Neuronal stem cell (in vitro differentiated cells): ENCODE data around the gene KRT12. TPM values are rescaled to one million over a fixed set of nuclear protein-coding genes. Genes with fewer than 3 reads are reported as not detected.

Experiments used
- DNase-seq: peaks from one replicate; pipeline ENCODE4 v3.0.0-alpha.2; 2013; ENCODE audit warnings: low spot score
- H2AFZ ChIP-seq: one replicate; pipeline ENCODE4 v1.6.1; 2013; ENCODE audit warnings: mild to moderate bottlenecking, low read length, inconsistent platforms
- H2AK5ac ChIP-seq: 2 replicates; pipeline ENCODE4 v1.6.1; 2013; ENCODE audit warnings: low read depth, mild to moderate bottlenecking, inconsistent platforms, low read length, moderate library complexity, mixed read lengths
- H2BK120ac ChIP-seq: 2 replicates; pipeline ENCODE4 v1.6.1; 2013; ENCODE audit warnings: low read depth, mild to moderate bottlenecking, inconsistent platforms, low read length, moderate library complexity, mixed read lengths
- H2BK12ac ChIP-seq: one replicate; pipeline ENCODE4 v1.6.1; 2013; ENCODE audit warnings: low read length, inconsistent platforms
- H2BK15ac ChIP-seq: 2 replicates; pipeline ENCODE4 v1.6.1; 2013; ENCODE audit warnings: mild to moderate bottlenecking, low read length, inconsistent platforms, mixed read lengths
- H2BK5ac ChIP-seq: one replicate; pipeline ENCODE4 v1.6.1; 2013; ENCODE audit warnings: inconsistent platforms, mild to moderate bottlenecking, low read length, moderate library complexity
- H3K14ac ChIP-seq: one replicate; pipeline ENCODE4 v1.6.1; 2013; ENCODE audit warnings: low read length, inconsistent platforms
- H3K18ac ChIP-seq: 2 replicates; pipeline ENCODE4 v1.6.1; 2013; ENCODE audit warnings: low read length, inconsistent platforms
- H3K23ac ChIP-seq: 2 replicates; pipeline ENCODE4 v1.6.1; 2013; ENCODE audit warnings: low read depth, mild to moderate bottlenecking, mixed read lengths, low read length, inconsistent platforms; ENCODE audit not compliant: poor library complexity
- H3K27ac ChIP-seq: replicated peaks from 3 replicates; pipeline ENCODE4 v1.5.1; 2013; ENCODE audit warnings: low read length, inconsistent platforms
- H3K27me3 ChIP-seq, 3 experiments: 2 replicates each; pipeline ENCODE4 v1.6.1; 2013; ENCODE audit warnings: low read length in 3 of 3, mild to moderate bottlenecking in 2 of 3, inconsistent platforms in 1 of 3, low read depth in 1 of 3, mixed read lengths in 1 of 3, moderate library complexity in 1 of 3; ENCODE audit not compliant: control insufficient read depth in 3 of 3, insufficient read depth in 3 of 3
- H3K36me3 ChIP-seq, 2 donors: replicated peaks in 1 of 2; 2 replicates each; pipeline ENCODE4 v1.6.1; 2013; ENCODE audit warnings: low read length in 2 of 2; ENCODE audit not compliant: control insufficient read depth in 2 of 2, insufficient read depth in 2 of 2
- H3K4ac ChIP-seq: 2 replicates; pipeline ENCODE4 v1.6.1; 2013; ENCODE audit warnings: inconsistent platforms, mild to moderate bottlenecking, low read length, moderate library complexity
- H3K4me1 ChIP-seq, 2 donors: 1 replicate in 1 of 2; 2 replicates in 1 of 2; pipeline ENCODE4 v1.6.1; 2013; ENCODE audit warnings: low read length in 2 of 2, low read depth in 1 of 2; ENCODE audit not compliant: control insufficient read depth in 2 of 2, insufficient read depth in 1 of 2
- H3K4me2 ChIP-seq: one replicate; pipeline ENCODE4 v1.6.1; 2013; ENCODE audit warnings: mild to moderate bottlenecking, low read length, inconsistent platforms; ENCODE audit not compliant: insufficient read depth, poor library complexity, severe bottlenecking
- H3K4me3 ChIP-seq, 2 donors: 2 replicates each; pipeline ENCODE4 v1.5.1; 2013; ENCODE audit warnings: low read length in 2 of 2, mild to moderate bottlenecking in 2 of 2, inconsistent platforms in 1 of 2, moderate library complexity in 1 of 2
- H3K79me1 ChIP-seq: one replicate; pipeline ENCODE4 v1.6.1; 2013; ENCODE audit warnings: low read depth, mild to moderate bottlenecking, inconsistent platforms, low read length, moderate library complexity
- H3K9ac ChIP-seq: one replicate; pipeline ENCODE4 v1.6.1; 2013; ENCODE audit warnings: mild to moderate bottlenecking, low read depth, low read length, inconsistent platforms; ENCODE audit not compliant: poor library complexity
- H3K9me3 ChIP-seq, 2 donors: replicated peaks in 1 of 2; 2 replicates each; pipeline versions ENCODE3 to v1.6.1; 2013; ENCODE audit warnings: low read length in 2 of 2, mild to moderate bottlenecking in 2 of 2, inconsistent platforms in 1 of 2, low read depth in 1 of 2, mixed read lengths in 1 of 2, moderate library complexity in 1 of 2; ENCODE audit not compliant: control insufficient read depth in 2 of 2, insufficient read depth in 1 of 2
- H4K8ac ChIP-seq: one replicate; pipeline ENCODE4 v1.6.1; 2013; ENCODE audit warnings: low read depth, mild to moderate bottlenecking, inconsistent platforms, low read length, moderate library complexity
- H4K91ac ChIP-seq: one replicate; pipeline ENCODE4 v1.6.1; 2013; ENCODE audit warnings: low read length, low read depth, mild to moderate bottlenecking, inconsistent platforms; ENCODE audit not compliant: poor library complexity
- WGBS, 2 donors: extraction: QIAGEN DNeasy Blood & Tissue Kit; methylation state at CpG; one replicate each; pipeline ENCODE4 v1.1.7; 2013; ENCODE audit warnings: missing lambda C conversion rate in 2 of 2, mixed read lengths in 1 of 2; ENCODE audit not compliant: insufficient read length in 2 of 2, insufficient replicate concordance in 1 of 2; ENCODE audit errors: extremely low coverage in 2 of 2; 5-methylcytosine and 5-hydroxymethylcytosine counted together
- polyA plus RNA-seq, 2 experiments: library from polyadenylated mRNA; stranded (reverse); fragments of 200-250 nt; gene quantifications; one replicate each; pipeline ENCODE4 v1.2.3, GENCODE V29; 2013

The KRT12 gene
- polyA plus RNA-seq (2013, experiment 1 of 2) = not detected
- polyA plus RNA-seq (2013, experiment 2 of 2) = not detected

DNA sequence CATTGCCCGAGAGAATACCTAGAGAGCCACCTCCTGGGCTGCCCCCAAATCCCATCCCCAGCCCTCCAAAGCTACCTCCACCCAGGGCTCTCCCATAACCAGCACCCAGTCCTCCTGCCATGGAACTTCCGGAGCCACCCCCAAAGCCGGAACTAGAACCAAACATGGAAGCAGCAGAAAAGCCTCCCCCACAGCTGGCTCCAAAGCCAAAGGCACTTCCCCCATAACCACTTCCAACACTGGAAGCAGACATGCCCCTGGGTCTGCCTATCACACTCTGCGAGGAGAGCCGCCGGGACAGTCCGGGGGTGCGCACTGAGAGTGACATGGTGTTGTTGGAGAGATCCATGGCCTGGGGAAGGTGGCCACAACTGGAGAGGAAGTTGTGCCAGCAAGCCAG lies at the start of gene KRT12:
Gene KRT12 (minus strand): TSS at position 386 of the 400 bp plus-strand sequence. CDS start 37 bp downstream, at position 349.
- H3K14ac ChIP-seq = no peak within 1 kb of the TSS
- H3K4me2 ChIP-seq = no peak within 1 kb of the TSS
- no peak within 1 kb of the TSS for H3K4me3 ChIP-seq
- no peak within 1 kb of the TSS for H2BK120ac ChIP-seq
- H2BK12ac ChIP-seq = no peak within 1 kb of the TSS
- no peak for DNase-seq
- H3K23ac ChIP-seq = no peak within 1 kb of the TSS
- peaks cover 0 to 5% of the 10 kb centered on the region in 2 donors for H3K4me1 ChIP-seq
- H2BK15ac ChIP-seq = no peak within 1 kb of the TSS
- no peaks in the 10 kb centered on the region for H3K79me1 ChIP-seq
- H3K27me3 ChIP-seq = peaks cover 0 to 27% (median 2%) of the 10 kb centered on the region in 3 experiments
- H3K9me3 ChIP-seq = peaks cover 0 to 3% of the 10 kb centered on the region in 2 donors
- H3K36me3 ChIP-seq = no peaks in the 10 kb centered on the region
- no peak within 1 kb of the TSS for H2AFZ ChIP-seq
- H3K27ac ChIP-seq = no peak within 1 kb of the TSS
- no peak within 1 kb of the TSS for H3K18ac ChIP-seq
- H3K9ac ChIP-seq = no peak within 1 kb of the TSS
- H4K8ac ChIP-seq = no peak within 1 kb of the TSS
- WGBS, 2 donors = no CpG with 5 or more reads among the region's 8 CpGs
- no peak within 1 kb of the TSS for H2BK5ac ChIP-seq
- no peak within 1 kb of the TSS for H4K91ac ChIP-seq
- H3K4ac ChIP-seq = no peak within 1 kb of the TSS
- H2AK5ac ChIP-seq = no peak within 1 kb of the TSS

DNA sequence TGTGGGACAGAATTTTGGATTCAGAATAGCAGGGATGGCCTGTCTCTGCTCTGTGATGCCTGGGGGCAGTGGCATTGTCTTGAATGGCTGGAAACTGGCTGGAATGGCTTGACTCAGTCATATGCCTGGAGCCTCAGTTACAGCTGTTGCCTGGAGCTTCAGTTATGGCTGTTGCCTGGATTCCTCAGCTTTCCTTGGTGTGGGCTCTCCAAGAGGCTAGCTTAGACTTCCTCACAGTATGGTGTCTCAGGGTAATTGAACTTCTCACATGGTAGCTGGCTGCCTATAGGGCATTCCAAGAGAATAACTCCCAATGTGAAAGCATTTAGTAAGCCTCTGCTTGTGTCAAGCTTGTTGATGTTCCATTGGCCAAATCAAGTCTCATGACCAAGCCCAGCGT lies 49.3 kb upstream of the KRT12 start:
- Histone ChIP-seq H3K79me1 (no peaks in the 10 kb centered on the region), H3K9ac (no peak overlapping the region), H2BK5ac (no peak overlapping the region), H2AFZ (no peak overlapping the region), H3K36me3 (no peaks in the 10 kb centered on the region), H3K27ac (no peak overlapping the region), H2BK120ac (no peak overlapping the region), H3K4me2 (no peak overlapping the region), H4K8ac (no peak overlapping the region), H4K91ac (no peak overlapping the region), H2AK5ac (no peak overlapping the region), H3K18ac (no peak overlapping the region), H2BK15ac (no peak overlapping the region), H3K27me3 (peaks cover 0 to 5% (median 0%) of the 10 kb centered on the region in 3 experiments), H3K4me1 (peaks cover 0 to 3% of the 10 kb centered on the region in 2 donors), H3K9me3 (no peaks in the 10 kb centered on the region), H3K4me3 (no peak overlapping the region), H3K4ac (no peak overlapping the region), H3K23ac (no peak overlapping the region), H2BK12ac (no peak overlapping the region), H3K14ac (no peak overlapping the region)
- DNase-seq = no peak
- no CpG with 5 or more reads among the region's 1 CpG for WGBS, 2 donors

DNA sequence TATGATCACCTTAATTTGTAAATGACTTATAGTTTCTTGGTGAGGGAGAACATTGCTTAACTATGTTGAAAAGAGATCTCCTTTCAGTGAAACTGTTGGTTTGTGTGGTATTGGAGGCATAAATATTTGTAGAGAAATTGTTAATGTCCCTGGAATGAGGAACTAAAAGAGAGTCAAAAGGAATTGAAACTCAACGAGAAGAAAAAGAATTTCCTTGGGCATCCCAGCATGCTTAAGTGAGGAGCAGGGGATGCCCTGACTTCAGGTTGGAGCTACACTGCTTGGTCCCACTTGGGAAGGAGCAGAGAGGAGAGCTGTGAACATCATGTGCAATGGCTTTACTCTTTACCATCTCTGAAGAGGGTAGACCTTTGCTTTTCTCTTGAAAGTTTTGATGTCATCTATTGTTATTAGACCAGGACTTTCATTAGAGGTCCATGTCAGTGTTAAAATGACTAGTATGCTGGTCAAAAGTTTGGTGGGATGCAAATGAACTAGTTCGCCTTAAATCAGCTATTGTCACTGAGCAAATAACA lies 48.8 kb upstream of the KRT12 start:
- Histone ChIP-seq H4K91ac (no peak overlapping the region), H3K79me1 (no peaks in the 10 kb centered on the region), H3K36me3 (no peaks in the 10 kb centered on the region), H3K18ac (no peak overlapping the region), H3K14ac (no peak overlapping the region), H3K27me3 (peaks cover 0 to 7% (median 0%) of the 10 kb centered on the region in 3 experiments), H3K4me2 (no peak overlapping the region), H3K9ac (no peak overlapping the region), H4K8ac (no peak overlapping the region), H2BK12ac (no peak overlapping the region), H2AFZ (no peak overlapping the region), H3K23ac (no peak overlapping the region), H2BK15ac (no peak overlapping the region), H3K4ac (no peak overlapping the region), H3K9me3 (no peaks in the 10 kb centered on the region), H3K27ac (no peak overlapping the region), H2BK5ac (no peak overlapping the region), H3K4me1 (peaks cover 0 to 3% of the 10 kb centered on the region in 2 donors), H2AK5ac (no peak overlapping the region), H2BK120ac (no peak overlapping the region), H3K4me3 (no peak overlapping the region)
- WGBS, 2 donors = no CpG with 5 or more reads among the region's 2 CpGs
- no peak for DNase-seq

DNA sequence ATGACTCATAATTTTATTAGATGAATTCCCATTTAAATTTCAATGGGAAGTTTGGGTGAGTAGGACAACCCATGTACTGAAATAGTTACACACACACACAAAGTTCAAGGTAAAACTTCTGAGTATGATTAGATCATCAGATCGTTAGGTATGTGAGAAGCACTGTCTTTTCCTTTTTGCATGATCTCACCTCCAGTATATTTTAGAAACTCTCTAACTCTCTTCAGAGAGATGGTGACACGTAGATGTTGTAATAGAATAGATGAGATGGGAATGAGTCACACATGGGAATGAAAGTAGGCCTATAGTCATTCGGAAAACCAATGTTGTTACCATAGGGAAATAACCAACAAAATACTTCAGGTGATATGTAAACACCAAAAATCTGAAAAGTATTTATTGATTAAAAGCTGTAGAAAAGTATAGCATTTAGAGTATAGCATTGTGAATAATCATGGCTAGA lies 48.2 kb upstream of the KRT12 start:
- no CpG with 5 or more reads among the region's 3 CpGs for WGBS, 2 donors
- H2BK15ac ChIP-seq = no peak overlapping the region

More for the DNA sequence above, 48.2 kb upstream of the KRT12 start:
- H2AK5ac ChIP-seq = no peak overlapping the region
- H3K4me3 ChIP-seq = no peak overlapping the region
- H2BK120ac ChIP-seq = no peak overlapping the region
- H3K9ac ChIP-seq = no peak overlapping the region
- H4K8ac ChIP-seq = no peak overlapping the region
- H3K36me3 ChIP-seq = no peaks in the 10 kb centered on the region
- H3K79me1 ChIP-seq = no peaks in the 10 kb centered on the region
- no peak overlapping the region for H2BK12ac ChIP-seq
- H3K27ac ChIP-seq = no peak overlapping the region
- no peak overlapping the region for H3K4ac ChIP-seq
- peaks cover 0 to 13% (median 0%) of the 10 kb centered on the region in 3 experiments for H3K27me3 ChIP-seq
- H3K4me1 ChIP-seq = peaks cover 0 to 3% of the 10 kb centered on the region in 2 donors
- no peak overlapping the region for H2BK5ac ChIP-seq
- no peak overlapping the region for H4K91ac ChIP-seq
- no peak overlapping the region for H2AFZ ChIP-seq
- no peak overlapping the region for H3K23ac ChIP-seq
- H3K14ac ChIP-seq = no peak overlapping the region
- H3K18ac ChIP-seq = no peak overlapping the region
- no peaks in the 10 kb centered on the region for H3K9me3 ChIP-seq
- no peak overlapping the region for H3K4me2 ChIP-seq
- DNase-seq = no peak
